Measurements from ENCODE around the gene UBE2C. TPM values are rescaled to one million over a fixed set of nuclear protein-coding genes. Genes with fewer than 3 reads are reported as not detected.

UBE2C gene
- total RNA-seq, 1 donor from 2014 or later: 10.4 TPM

DNA sequence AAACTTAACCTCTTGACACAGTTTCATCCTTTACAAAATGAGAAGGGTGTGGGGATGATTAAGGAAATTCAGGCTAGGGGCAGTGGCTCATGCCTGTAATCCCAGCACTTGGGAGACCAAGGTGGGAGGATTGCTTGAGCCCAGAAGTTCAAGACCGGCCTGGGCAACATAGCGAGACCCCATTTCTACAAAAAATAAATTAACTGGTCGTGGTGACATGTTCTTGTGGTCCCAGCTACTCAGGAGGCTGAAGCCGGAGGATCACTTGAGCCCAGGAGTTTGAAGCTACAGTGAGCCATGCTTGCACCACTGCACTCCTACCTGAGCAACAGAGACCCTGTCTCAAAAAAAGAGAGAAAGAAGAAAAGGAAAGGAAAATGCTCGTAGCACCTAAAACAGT, 54.0 kb downstream of the UBE2C start:
- H3K27ac ChIP-seq (ENCODE audit: low read depth, low read length): no peak overlapping the region
- H3K36me3 ChIP-seq (ENCODE audit: control insufficient read depth in 3 of 3, insufficient read depth in 3 of 3, low read length in 3 of 3): no peaks in the 10 kb centered on the region
- H3K9me3 ChIP-seq (ENCODE audit: control insufficient read depth in 3 of 3, low read length in 3 of 3): no peaks in the 10 kb centered on the region
- no peaks in the 10 kb centered on the region for H3K27me3 ChIP-seq (ENCODE audit: control insufficient read depth in 3 of 3, insufficient read depth in 3 of 3, low read length in 3 of 3)
- no peaks in the 10 kb centered on the region for H3K4me1 ChIP-seq (ENCODE audit: control insufficient read depth in 3 of 3, insufficient read depth in 3 of 3, low read length in 3 of 3)
- no peak overlapping the region for H3K4me3 ChIP-seq (ENCODE audit: low read length in 3 of 3)
- no peak overlapping the region for H3K9ac ChIP-seq (ENCODE audit: low read depth in 1 of 3, low read length in 3 of 3)

Small RNA genes within 50 kb of the gene (small RNA-seq; reads per million reads assigned to genes)
- gene RNU6ATAC38P: not detected

Other genes with a start within 250 kb of the UBE2C start
- not detected for gene WFDC8, start 233.4 kb upstream of the UBE2C start, total RNA-seq
- gene WFDC10A, start 182.9 kb upstream of the UBE2C start, total RNA-seq: not detected
- not detected for gene WFDC9, start 181.4 kb upstream of the UBE2C start, total RNA-seq
- not detected for gene WFDC11, start 142.4 kb upstream of the UBE2C start, total RNA-seq
- gene WFDC13, start 110.6 kb upstream of the UBE2C start, total RNA-seq: not detected
- gene WFDC10B, start 107.6 kb upstream of the UBE2C start, total RNA-seq: not detected
- gene SPINT4, start 90.3 kb upstream of the UBE2C start, total RNA-seq: not detected
- not detected for gene WFDC3, start 20.8 kb upstream of the UBE2C start, total RNA-seq
- 18.3 TPM for gene DNTTIP1, start 20.7 kb upstream of the UBE2C start, total RNA-seq
- gene TNNC2, start 14.7 kb downstream of the UBE2C start, total RNA-seq: 2,844 TPM
- 26.6 TPM for gene SNX21, start 21.2 kb downstream of the UBE2C start, total RNA-seq
- 27.1 TPM for gene ACOT8, start 44.7 kb downstream of the UBE2C start, total RNA-seq
- 7.8 TPM for gene ZSWIM3, start 45.0 kb downstream of the UBE2C start, total RNA-seq
- 3.1 TPM for gene ZSWIM1, start 68.6 kb downstream of the UBE2C start, total RNA-seq
- 2.6 TPM for gene SPATA25, start 75.0 kb downstream of the UBE2C start, total RNA-seq
- 13.0 TPM for gene NEURL2, start 78.6 kb downstream of the UBE2C start, total RNA-seq
- gene CTSA, start 78.7 kb downstream of the UBE2C start, total RNA-seq: 23.0 TPM
- gene PLTP, start 99.5 kb downstream of the UBE2C start, total RNA-seq: 38.1 TPM
- gene PCIF1, start 122.0 kb downstream of the UBE2C start, total RNA-seq: 7.3 TPM
- 6.3 TPM for gene ZNF335, start 159.6 kb downstream of the UBE2C start, total RNA-seq
- 0.52 TPM for gene MMP9, start 196.3 kb downstream of the UBE2C start, total RNA-seq
- gene SLC12A5, start 216.6 kb downstream of the UBE2C start, total RNA-seq: not detected